IMR-90 (cell line): Measurements from ENCODE around the gene CDK17.

Experiments
- POLR2A ChIP-seq: IDR thresholded peaks from 2 replicates; pipeline ENCODE4 v1.6.1; 2012; ENCODE audit warnings: mild to moderate bottlenecking, low read depth, low read length
- TF ChIP-seq, protein P1 (sequence below): fragments of 150-350 bp; IDR thresholded peaks from 2 replicates; pipeline ENCODE4 v1.6.1; 2017; ENCODE audit warnings: mild to moderate bottlenecking, antibody characterized with exemption, low read length, low read depth

GRCh38 chr12:96258104-96258961, 141.9 kb downstream of the CDK17 start:
- TF ChIP-seq, protein P1, sequence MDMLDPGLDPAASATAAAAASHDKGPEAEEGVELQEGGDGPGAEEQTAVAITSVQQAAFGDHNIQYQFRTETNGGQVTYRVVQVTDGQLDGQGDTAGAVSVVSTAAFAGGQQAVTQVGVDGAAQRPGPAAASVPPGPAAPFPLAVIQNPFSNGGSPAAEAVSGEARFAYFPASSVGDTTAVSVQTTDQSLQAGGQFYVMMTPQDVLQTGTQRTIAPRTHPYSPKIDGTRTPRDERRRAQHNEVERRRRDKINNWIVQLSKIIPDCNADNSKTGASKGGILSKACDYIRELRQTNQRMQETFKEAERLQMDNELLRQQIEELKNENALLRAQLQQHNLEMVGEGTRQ: no peak
- TF ChIP-seq POLR2A: no peak
